Osteocyte (in vitro differentiated cells): ENCODE data around the gene PIP4K2A. TPM values are rescaled to one million over a fixed set of nuclear protein-coding genes. Genes with fewer than 3 reads are reported as not detected.

Source experiments
- DNase-seq: peaks from one replicate; pipeline ENCODE4 v3.0.0; 2021; ENCODE audit warnings: mixed read lengths; ENCODE audit not compliant: unreplicated experiment; ENCODE audit errors: extremely low spot score
- H3K27ac Mint-ChIP-seq: one replicate; pipeline ENCODE4 v1.8.0; 2021; ENCODE audit warnings: mild to moderate bottlenecking, mixed read lengths; ENCODE audit not compliant: unreplicated experiment
- H3K27me3 Mint-ChIP-seq: one replicate; pipeline ENCODE4 v1.8.0; 2021; ENCODE audit warnings: mixed read lengths; ENCODE audit not compliant: unreplicated experiment
- H3K36me3 Mint-ChIP-seq: one replicate; pipeline ENCODE4 v1.8.0; 2021; ENCODE audit warnings: mixed read lengths; ENCODE audit not compliant: unreplicated experiment
- H3K4me1 Mint-ChIP-seq: one replicate; pipeline ENCODE4 v1.8.0; 2021; ENCODE audit warnings: mixed read lengths; ENCODE audit not compliant: unreplicated experiment
- H3K4me3 Mint-ChIP-seq: one replicate; pipeline ENCODE4 v1.8.0; 2021; ENCODE audit warnings: mild to moderate bottlenecking, moderate library complexity, mixed read lengths; ENCODE audit not compliant: unreplicated experiment
- H3K9me3 Mint-ChIP-seq: one replicate; pipeline ENCODE4 v1.8.0; 2021; ENCODE audit warnings: mixed read lengths; ENCODE audit not compliant: unreplicated experiment
- total RNA-seq: library from RNA; stranded (reverse); gene quantifications from 2 replicates; pipeline ENCODE4 v1.2.1, GENCODE V29; 2021
- TF ChIP-seq, protein P1 (sequence below): fragments of 200-600 bp; sonication (generic); IDR thresholded peaks from 2 replicates; pipeline ENCODE4 v1.5.0; 2021; ENCODE audit warnings: antibody characterized with exemption, mild to moderate bottlenecking, moderate library complexity

PIP4K2A gene
- total RNA-seq, 1 donor from 2014 or later, result 41.1 TPM

DNA sequence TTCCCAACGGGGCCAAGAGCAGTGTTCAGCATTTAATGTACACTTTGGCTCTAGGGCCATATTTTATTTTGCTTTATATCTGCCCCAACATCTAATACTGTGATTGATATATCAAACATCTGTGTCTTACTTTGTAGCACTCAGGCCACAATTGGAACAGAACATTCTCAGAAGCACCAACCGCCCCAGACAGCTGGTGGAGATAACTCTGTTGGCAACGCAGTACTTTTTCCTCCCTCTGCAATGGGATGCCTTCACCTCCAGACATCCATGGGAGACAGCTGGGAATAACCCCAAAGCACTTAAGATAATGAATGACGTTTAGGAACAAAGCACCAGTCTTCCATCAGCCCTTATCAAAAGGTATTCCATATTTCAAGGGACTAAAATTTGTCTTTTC lies 57.4 kb downstream of the PIP4K2A start:
- Mint-ChIP-seq H3K4me1 (peaks cover 46% of the 10 kb centered on the region), H3K27ac (peak overlapping the region; percentile 82), H3K27me3 (no peaks in the 10 kb centered on the region)

DNA sequence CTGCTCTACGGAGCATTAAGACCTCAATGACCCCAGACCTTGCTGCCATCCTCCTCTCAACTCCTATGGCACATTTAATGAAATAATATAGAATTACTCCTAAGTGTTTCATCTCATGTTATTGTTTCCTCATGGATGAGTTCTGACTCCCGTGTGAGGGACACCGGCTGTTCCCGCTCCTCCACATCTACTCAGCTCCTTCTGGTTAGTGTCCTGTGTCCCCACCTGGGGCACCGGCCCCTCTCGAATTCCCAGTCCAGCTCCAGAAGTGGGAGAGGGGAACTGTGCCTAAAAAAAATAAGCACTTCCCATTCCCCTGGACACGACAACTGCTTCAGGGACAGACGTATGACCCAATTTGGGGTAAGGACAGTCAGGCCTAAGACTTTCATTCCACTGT lies 58.3 kb downstream of the PIP4K2A start:
- TF ChIP-seq, protein P1, sequence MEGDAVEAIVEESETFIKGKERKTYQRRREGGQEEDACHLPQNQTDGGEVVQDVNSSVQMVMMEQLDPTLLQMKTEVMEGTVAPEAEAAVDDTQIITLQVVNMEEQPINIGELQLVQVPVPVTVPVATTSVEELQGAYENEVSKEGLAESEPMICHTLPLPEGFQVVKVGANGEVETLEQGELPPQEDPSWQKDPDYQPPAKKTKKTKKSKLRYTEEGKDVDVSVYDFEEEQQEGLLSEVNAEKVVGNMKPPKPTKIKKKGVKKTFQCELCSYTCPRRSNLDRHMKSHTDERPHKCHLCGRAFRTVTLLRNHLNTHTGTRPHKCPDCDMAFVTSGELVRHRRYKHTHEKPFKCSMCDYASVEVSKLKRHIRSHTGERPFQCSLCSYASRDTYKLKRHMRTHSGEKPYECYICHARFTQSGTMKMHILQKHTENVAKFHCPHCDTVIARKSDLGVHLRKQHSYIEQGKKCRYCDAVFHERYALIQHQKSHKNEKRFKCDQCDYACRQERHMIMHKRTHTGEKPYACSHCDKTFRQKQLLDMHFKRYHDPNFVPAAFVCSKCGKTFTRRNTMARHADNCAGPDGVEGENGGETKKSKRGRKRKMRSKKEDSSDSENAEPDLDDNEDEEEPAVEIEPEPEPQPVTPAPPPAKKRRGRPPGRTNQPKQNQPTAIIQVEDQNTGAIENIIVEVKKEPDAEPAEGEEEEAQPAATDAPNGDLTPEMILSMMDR, result no peak
- H3K4me3 Mint-ChIP-seq, result no peak overlapping the region
- no peaks in the 10 kb centered on the region for H3K9me3 Mint-ChIP-seq
- no peak overlapping the region for H3K27ac Mint-ChIP-seq
- peaks cover 9% of the 10 kb centered on the region for H3K36me3 Mint-ChIP-seq
- H3K27me3 Mint-ChIP-seq, result no peaks in the 10 kb centered on the region
- peaks cover 50% of the 10 kb centered on the region for H3K4me1 Mint-ChIP-seq
- DNase-seq, result no peak

More for the DNA sequence above, 57.4 kb downstream of the PIP4K2A start:
- TF ChIP-seq, protein P1, result no peak
- Mint-ChIP-seq H3K36me3 (peaks cover 9% of the 10 kb centered on the region), H3K9me3 (no peaks in the 10 kb centered on the region), H3K4me3 (no peak overlapping the region)
- DNase-seq, result no peak

DNA sequence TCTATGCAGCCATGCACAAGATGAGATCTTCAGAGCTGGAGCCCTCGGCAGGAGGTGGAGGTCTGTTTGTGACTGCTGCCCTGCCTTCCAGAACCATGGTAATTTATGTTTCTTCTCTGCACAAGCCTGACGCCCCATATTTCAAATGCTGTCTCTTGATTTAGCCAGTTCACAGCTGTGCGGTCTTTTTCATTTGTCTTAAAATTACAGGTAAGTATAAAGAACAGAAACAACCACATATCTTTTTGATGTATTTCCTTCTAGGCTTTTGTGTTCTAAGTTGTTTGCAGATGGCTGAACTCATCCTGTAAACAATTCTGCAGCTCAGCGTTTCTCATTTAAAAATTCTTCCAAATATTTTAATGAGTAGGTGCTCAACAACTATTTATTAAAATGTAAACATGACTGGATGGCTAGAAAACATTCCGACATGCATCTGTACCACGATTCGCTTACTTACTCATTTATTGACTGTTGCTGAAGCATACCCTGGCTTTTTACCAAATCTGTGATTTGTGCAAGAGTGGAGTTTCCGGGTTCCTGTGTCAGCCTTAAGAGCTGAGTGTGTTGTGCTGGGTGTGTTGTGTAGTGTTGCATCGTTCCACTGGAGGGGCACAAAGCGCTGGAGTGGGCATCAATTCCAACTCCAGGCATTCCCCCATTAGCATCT lies 58.9 kb downstream of the PIP4K2A start:
- Mint-ChIP-seq H3K27ac (no peak overlapping the region), H3K9me3 (no peaks in the 10 kb centered on the region)

DNA sequence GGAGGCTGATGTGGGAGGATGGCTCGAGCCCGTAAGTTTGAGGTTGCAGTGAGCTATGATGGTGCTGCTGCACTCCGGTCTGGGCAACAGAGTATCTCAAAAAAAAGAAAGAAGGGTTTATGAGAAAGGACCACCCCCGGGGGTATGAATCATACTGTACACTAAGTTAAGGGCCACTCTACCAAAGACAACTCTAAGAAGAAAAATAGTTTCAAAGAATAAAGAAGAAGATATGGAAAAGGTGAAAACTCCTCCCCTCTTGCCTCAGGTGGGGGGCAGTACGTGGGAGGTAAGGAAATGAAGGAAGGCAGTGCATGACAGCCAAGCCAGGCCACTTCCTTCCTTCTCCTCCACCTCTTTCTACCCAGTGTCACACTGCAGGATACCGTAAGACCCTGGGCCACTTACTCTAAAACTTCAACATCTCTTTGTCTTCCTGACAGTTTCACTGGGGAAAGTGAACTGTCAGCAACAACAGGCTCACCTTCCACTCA lies 61.3 kb downstream of the PIP4K2A start:
- peak overlapping the region; percentile 34 for H3K27ac Mint-ChIP-seq
- peaks cover 51% of the 10 kb centered on the region for H3K4me1 Mint-ChIP-seq
- H3K9me3 Mint-ChIP-seq, result no peaks in the 10 kb centered on the region
- H3K36me3 Mint-ChIP-seq, result peaks cover 9% of the 10 kb centered on the region
- no peak overlapping the region for H3K4me3 Mint-ChIP-seq
- no peak for DNase-seq
- no peaks in the 10 kb centered on the region for H3K27me3 Mint-ChIP-seq
- TF ChIP-seq, protein P1, result no peak

More for the DNA sequence above, 58.9 kb downstream of the PIP4K2A start:
- H3K36me3 Mint-ChIP-seq, result peaks cover 9% of the 10 kb centered on the region
- TF ChIP-seq, protein P1, result no peak
- peaks cover 47% of the 10 kb centered on the region for H3K4me1 Mint-ChIP-seq
- H3K4me3 Mint-ChIP-seq, result no peak overlapping the region
- no peak for DNase-seq
- no peaks in the 10 kb centered on the region for H3K27me3 Mint-ChIP-seq

DNA sequence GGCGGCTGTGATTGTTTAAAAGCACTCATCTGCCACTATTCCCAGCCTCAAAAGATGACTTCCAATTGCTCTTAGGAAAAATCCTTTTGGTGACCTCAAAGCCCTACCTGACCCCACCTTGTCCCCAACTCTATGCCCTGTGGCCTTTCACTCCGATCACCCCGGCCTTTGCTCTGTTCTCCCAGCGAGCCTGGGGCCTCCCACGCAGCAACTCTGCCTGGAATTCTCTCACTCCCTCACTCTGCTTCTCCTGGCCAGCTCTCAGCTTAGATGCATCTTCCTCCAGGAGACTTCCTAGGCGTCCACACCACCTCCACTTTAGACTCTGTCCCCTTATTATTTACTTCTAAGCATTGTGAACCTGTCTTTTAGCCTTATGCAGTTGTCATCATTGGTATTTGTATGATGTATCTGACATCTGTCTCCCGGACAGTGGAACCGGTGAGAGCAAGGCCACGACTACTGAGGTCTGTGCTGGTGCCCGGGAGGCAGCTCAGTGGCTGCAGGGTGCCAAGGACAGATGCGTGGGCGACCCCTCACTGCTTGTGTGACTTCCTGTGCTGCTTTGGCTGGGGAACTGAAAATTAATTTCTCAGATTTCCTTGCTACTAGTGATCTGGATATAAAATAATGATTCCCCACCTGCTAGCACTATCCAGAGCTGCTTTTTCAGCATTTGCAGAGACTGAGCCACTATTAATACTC lies 63.0 kb downstream of the PIP4K2A start:
- Mint-ChIP-seq H3K27me3 (no peaks in the 10 kb centered on the region), H3K27ac (peak overlapping the region; percentile 27), H3K4me3 (no peak overlapping the region), H3K9me3 (no peaks in the 10 kb centered on the region), H3K36me3 (peaks cover 7% of the 10 kb centered on the region), H3K4me1 (peaks cover 53% of the 10 kb centered on the region)
- no peak for DNase-seq
- TF ChIP-seq, protein P1, result no peak
